Skeletal muscle satellite cell (primary cell): ENCODE data around the gene TM9SF1.
A peak's percentile ranks its signal among the peaks of the same experiment; 100 is the strongest.

Experiments used
- H3K27me3 ChIP-seq: 2 replicates; pipeline ENCODE4 v1.7.0; 2013; ENCODE audit warnings: low read length; ENCODE audit not compliant: control insufficient read depth, insufficient read depth
- H3K36me3 ChIP-seq: 2 replicates; pipeline ENCODE4 v1.7.0; 2013; ENCODE audit warnings: mild to moderate bottlenecking, control low read depth, low read length; ENCODE audit not compliant: insufficient read depth
- H3K4me1 ChIP-seq: 2 replicates; pipeline ENCODE4 v1.7.0; 2013; ENCODE audit warnings: low read length; ENCODE audit not compliant: control insufficient read depth, insufficient read depth
- H3K4me2 ChIP-seq: 2 replicates; pipeline ENCODE4 v1.7.0; 2013; ENCODE audit warnings: mild to moderate bottlenecking, low read length
- H3K4me3 ChIP-seq: 2 replicates; pipeline ENCODE4 v1.7.0; 2013; ENCODE audit warnings: low read length
- H3K9ac ChIP-seq: 2 replicates; pipeline ENCODE4 v1.7.0; 2013; ENCODE audit warnings: mild to moderate bottlenecking, low read depth, low read length, moderate library complexity
- H3K9me3 ChIP-seq: replicated peaks from 2 replicates; pipeline ENCODE4 v1.7.0; 2013; ENCODE audit warnings: mild to moderate bottlenecking, control low read depth, low read length

TM9SF1 gene

DNA sequence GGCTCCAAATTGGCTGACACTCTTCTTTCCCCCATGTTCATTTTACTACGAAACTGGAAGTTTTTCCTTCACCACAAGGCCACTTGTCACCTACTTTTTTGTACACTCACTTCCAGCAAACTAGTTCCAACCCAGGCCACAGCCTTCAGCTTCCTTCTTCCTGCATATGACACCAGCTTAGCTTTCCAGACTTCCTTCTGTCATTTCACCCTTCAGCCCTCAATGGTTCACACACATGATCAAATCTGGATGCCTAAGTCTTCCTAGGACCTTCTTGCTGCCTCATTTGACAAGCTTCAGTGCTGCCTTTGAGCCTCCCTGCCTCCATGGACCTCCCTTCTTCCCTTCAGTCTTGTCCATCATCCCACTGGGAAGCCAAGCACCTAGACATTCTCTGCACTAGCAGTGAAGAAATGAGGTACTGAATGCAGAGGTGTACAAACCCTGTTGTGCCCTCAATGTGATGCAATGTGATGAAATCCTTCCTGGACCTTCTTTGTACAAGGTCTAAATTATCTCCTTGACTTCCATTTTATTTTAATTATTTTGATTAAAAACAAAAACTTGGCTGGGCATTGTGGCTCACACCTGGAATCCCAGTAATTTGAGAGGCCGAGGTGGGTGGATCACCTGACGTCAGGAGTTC is 27.6 kb downstream of the TM9SF1 start:
- Histone ChIP-seq H3K4me2 (no peak overlapping the region), H3K36me3 (peaks cover 46% of the 10 kb centered on the region), H3K4me3 (no peak overlapping the region), H3K9ac (no peak overlapping the region), H3K9me3 (no peaks in the 10 kb centered on the region), H3K4me1 (no peaks in the 10 kb centered on the region), H3K27me3 (no peaks in the 10 kb centered on the region)

GRCh38 chr14:24165785-24166184 is 29.5 kb downstream of the TM9SF1 start:
- Histone ChIP-seq H3K4me1 (peaks cover 14% of the 10 kb centered on the region), H3K36me3 (peaks cover 46% of the 10 kb centered on the region), H3K27me3 (no peaks in the 10 kb centered on the region), H3K9me3 (no peaks in the 10 kb centered on the region), H3K4me3 (no peak overlapping the region), H3K9ac (no peak overlapping the region), H3K4me2 (no peak overlapping the region)

DNA sequence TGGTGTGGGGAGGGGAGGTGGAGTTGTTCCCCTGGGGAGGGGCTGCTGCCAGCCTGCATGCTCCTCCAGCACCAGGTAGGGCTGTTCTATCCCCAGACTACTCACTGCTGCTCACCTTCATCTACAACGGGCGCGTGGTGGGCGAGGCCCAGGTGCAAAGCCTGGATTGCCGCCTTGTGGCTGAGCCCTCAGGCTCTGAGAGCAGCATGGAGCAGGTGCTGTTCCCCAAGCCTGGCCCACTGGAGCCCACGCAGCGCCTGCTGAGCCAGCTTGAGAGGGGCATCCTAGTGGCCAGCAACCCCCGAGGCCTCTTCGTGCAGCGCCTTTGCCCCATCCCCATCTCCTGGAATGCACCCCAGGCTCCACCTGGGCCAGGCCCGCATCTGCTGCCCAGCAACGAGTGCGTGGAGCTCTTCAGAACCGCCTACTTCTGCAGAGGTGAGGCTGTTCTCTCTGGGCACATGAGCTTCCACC is 30.7 kb downstream of the TM9SF1 start:
- no peak overlapping the region for H3K9ac ChIP-seq
- peaks cover 59% of the 10 kb centered on the region for H3K36me3 ChIP-seq
- no peak overlapping the region for H3K4me3 ChIP-seq
- H3K27me3 ChIP-seq, result no peaks in the 10 kb centered on the region
- H3K4me1 ChIP-seq, result peaks cover 17% of the 10 kb centered on the region
- H3K4me2 ChIP-seq, result no peak overlapping the region
- H3K9me3 ChIP-seq, result no peaks in the 10 kb centered on the region

DNA sequence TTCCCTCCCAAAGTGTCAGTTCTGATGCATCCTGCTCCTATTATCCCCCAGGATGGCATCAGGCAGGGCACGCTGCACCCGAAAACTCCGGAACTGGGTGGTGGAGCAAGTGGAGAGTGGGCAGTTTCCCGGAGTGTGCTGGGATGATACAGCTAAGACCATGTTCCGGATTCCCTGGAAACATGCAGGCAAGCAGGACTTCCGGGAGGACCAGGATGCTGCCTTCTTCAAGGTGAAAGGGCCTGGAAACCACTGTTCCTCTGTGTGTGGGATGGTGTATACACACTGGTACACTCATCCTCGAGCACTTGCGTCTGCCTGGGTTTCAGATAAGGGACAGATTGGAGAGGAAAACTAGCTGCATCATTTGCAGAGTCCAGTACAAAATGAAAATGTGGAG is 33.1 kb downstream of the TM9SF1 start:
- Histone ChIP-seq H3K27me3 (no peaks in the 10 kb centered on the region), H3K9me3 (no peaks in the 10 kb centered on the region), H3K4me2 (peak overlapping the region; percentile 93), H3K9ac (peak overlapping the region; percentile 84), H3K4me1 (peaks cover 17% of the 10 kb centered on the region), H3K36me3 (peaks cover 69% of the 10 kb centered on the region), H3K4me3 (peak overlapping the region; percentile 76)

GRCh38 chr14:24160850-24161804 is 34.1 kb downstream of the TM9SF1 start, which contains the start of gene IRF9:
Gene IRF9, plus strand, starts transcription at chr14:24161265. Its CDS starts 880 bp downstream, at chr14:24162145.
- Histone ChIP-seq H3K9ac (peak within 1 kb of the TSS; percentile 84), H3K4me1 (peaks cover 17% of the 10 kb centered on the region), H3K4me3 (peak within 1 kb of the TSS; percentile 76), H3K9me3 (no peaks in the 10 kb centered on the region), H3K36me3 (peaks cover 67% of the 10 kb centered on the region), H3K27me3 (no peaks in the 10 kb centered on the region), H3K4me2 (peak within 1 kb of the TSS; percentile 93)

- Histone ChIP-seq H3K27me3 (no peaks in the 10 kb centered on the region), H3K9me3 (no peaks in the 10 kb centered on the region), H3K4me2 (no peak overlapping the region), H3K9ac (no peak overlapping the region), H3K4me1 (peaks cover 17% of the 10 kb centered on the region), H3K36me3 (peaks cover 66% of the 10 kb centered on the region), H3K4me3 (no peak overlapping the region)
Measured at GRCh38 chr14:24160499-24160849, 34.8 kb downstream of the TM9SF1 start.

DNA sequence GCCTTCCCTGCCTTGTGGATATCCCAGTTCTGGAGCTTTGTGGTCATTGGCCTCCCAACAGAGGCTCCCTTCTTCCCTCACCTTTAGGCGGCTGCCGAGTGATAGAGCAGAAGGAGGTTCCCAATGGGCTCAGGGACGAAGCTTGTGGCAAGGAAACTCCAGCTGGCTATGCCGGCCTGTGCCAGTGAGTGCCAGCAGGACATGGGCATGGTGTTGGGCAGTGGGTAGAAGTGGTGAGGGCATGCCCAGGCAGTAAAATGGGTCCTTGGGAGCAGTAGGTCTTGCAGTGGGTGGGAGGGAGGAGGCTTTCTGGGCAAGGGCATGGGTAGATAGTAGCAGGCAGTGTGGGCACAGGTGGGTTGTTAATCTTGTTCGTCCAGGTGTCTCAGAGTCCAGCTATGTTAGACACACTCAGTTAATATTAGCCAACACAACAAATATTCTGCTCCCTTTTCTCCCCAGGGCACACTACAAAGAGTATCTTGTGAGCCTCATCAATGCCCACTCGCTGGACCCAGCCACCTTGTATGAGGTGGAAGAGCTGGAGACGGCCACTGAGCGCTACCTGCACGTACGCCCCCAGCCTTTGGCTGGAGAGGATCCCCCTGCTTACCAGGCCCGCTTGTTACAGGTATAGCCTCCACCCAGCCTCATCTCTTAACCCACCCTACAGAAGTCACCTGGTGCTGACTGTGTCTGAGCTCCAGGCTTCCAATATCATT is 35.3 kb downstream of the TM9SF1 start:
- H3K9ac ChIP-seq, result no peak overlapping the region
- H3K4me2 ChIP-seq, result no peak overlapping the region
- no peaks in the 10 kb centered on the region for H3K27me3 ChIP-seq
- H3K4me1 ChIP-seq, result peaks cover 17% of the 10 kb centered on the region
- peaks cover 66% of the 10 kb centered on the region for H3K36me3 ChIP-seq
- no peak overlapping the region for H3K4me3 ChIP-seq
- H3K9me3 ChIP-seq, result no peaks in the 10 kb centered on the region

- Histone ChIP-seq H3K9ac (no peak overlapping the region), H3K4me2 (no peak overlapping the region), H3K4me1 (peaks cover 16% of the 10 kb centered on the region), H3K27me3 (no peaks in the 10 kb centered on the region), H3K4me3 (no peak overlapping the region), H3K36me3 (peaks cover 53% of the 10 kb centered on the region), H3K9me3 (no peaks in the 10 kb centered on the region)
Measured at GRCh38 chr14:24157331-24157730, 37.9 kb downstream of the TM9SF1 start.

- H3K4me2 ChIP-seq, result no peak overlapping the region
- H3K27me3 ChIP-seq, result no peaks in the 10 kb centered on the region
- peaks cover 11% of the 10 kb centered on the region for H3K4me1 ChIP-seq
- no peak overlapping the region for H3K4me3 ChIP-seq
- peaks cover 56% of the 10 kb centered on the region for H3K36me3 ChIP-seq
- no peak overlapping the region for H3K9ac ChIP-seq
- H3K9me3 ChIP-seq, result no peaks in the 10 kb centered on the region
Measured at GRCh38 chr14:24156840-24157239, 38.4 kb downstream of the TM9SF1 start.

DNA sequence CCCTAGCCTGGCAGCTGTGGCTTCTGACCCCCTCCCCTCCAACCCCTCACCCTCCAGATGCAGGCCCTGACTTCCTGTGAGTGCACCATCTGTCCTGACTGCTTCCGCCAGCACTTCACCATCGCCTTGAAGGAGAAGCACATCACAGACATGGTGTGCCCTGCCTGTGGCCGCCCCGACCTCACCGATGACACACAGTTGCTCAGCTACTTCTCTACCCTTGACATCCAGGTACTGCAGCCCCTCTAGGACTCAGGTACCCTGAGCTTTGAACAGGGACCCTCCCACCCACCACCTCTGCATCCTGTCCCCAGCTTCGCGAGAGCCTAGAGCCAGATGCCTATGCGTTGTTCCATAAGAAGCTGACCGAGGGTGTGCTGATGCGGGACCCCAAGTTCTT is 40.1 kb downstream of the TM9SF1 start:
- no peaks in the 10 kb centered on the region for H3K9me3 ChIP-seq
- H3K36me3 ChIP-seq, result peaks cover 65% of the 10 kb centered on the region
- H3K4me3 ChIP-seq, result no peak overlapping the region
- H3K9ac ChIP-seq, result no peak overlapping the region
- H3K4me2 ChIP-seq, result no peak overlapping the region
- no peaks in the 10 kb centered on the region for H3K27me3 ChIP-seq
- no peaks in the 10 kb centered on the region for H3K4me1 ChIP-seq

DNA sequence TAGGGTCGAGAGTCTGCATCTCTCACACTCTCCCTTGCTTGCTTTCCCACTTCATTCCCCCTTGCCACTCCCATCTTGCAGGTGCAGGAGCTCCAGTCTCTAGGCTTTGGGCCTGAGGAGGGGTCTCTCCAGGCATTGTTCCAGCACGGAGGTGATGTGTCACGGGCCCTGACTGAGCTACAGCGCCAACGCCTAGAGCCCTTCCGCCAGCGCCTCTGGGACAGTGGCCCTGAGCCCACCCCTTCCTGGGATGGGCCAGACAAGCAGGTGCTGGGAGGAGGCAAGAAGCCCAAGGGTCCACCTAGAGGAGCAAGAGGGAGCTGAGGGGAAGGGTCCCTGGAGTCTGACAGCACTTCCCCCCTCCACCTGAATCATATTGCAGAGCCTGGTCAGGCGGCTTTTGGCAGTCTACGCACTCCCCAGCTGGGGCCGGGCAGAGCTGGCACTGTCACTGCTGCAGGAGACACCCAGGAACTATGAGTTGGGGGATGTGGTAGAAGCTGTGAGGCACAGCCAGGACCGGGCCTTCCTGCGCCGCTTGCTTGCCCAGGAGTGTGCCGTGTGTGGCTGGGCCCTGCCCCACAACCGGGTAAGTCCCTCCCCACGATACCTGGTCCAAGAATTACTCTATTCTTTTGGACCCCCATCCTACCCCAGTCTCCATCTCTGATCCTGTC is 43.7 kb downstream of the TM9SF1 start:
- H3K4me3 ChIP-seq, result no peak overlapping the region
- H3K4me2 ChIP-seq, result no peak overlapping the region
- H3K9ac ChIP-seq, result no peak overlapping the region
- peaks cover 49% of the 10 kb centered on the region for H3K36me3 ChIP-seq
- no peaks in the 10 kb centered on the region for H3K27me3 ChIP-seq
- H3K9me3 ChIP-seq, result no peaks in the 10 kb centered on the region
- peaks cover 7% of the 10 kb centered on the region for H3K4me1 ChIP-seq
